Heart right ventricle (tissue), 16 donors: ENCODE results near the gene CCDC142. TPM values are rescaled to one million over a fixed set of nuclear protein-coding genes. Genes with fewer than 3 reads are reported as not detected.

ENCODE experiments used
- ATAC-seq, 8 donors: fragments of 200-7000 bp; cut with Tn5 transposase; one replicate each; pipeline ENCODE4 v1.9.1; 2020; ENCODE audit warnings: mild to moderate bottlenecking in 8 of 8, moderate library complexity in 8 of 8, moderate number of reproducible peaks in 1 of 8
- DNase-seq, 2 donors: peaks; one replicate each; pipeline ENCODE4 v3.0.0-alpha.2; 2020
- H3K27ac ChIP-seq, 10 donors: fragments of 200-600 bp; sonication (generic) in 2 of 10; one replicate each; pipeline versions ENCODE4 v1.5.0 to v1.8.0; 2020 to 2022; ENCODE audit warnings: mild to moderate bottlenecking in 3 of 10
- H3K27me3 ChIP-seq, 7 donors: fragments of 200-600 bp; one replicate each; pipeline ENCODE4 v1.8.0; 2021 to 2022; ENCODE audit warnings: mild to moderate bottlenecking in 2 of 7
- H3K36me3 ChIP-seq, 9 donors: fragments of 200-600 bp; sonication (generic) in 1 of 9; one replicate each; pipeline versions ENCODE4 v1.5.0 to v1.8.0; 2020 to 2022; ENCODE audit warnings: mild to moderate bottlenecking in 2 of 9
- H3K4me1 ChIP-seq, 9 donors: fragments of 200-600 bp; sonication (generic) in 1 of 9; one replicate each; pipeline versions ENCODE4 v1.5.0 to v1.8.0; 2020 to 2022; ENCODE audit warnings: mild to moderate bottlenecking in 4 of 9
- H3K4me3 ChIP-seq, 10 donors: fragments of 200-600 bp; sonication (generic) in 2 of 10; one replicate each; pipeline versions ENCODE4 v1.5.0 to v1.8.0; 2020 to 2022; ENCODE audit warnings: mild to moderate bottlenecking in 7 of 10, moderate library complexity in 2 of 10
- H3K9me3 ChIP-seq, 11 donors: fragments of 200-600 bp in 10 of 11; sonication (generic) in 2 of 11; one replicate each; pipeline versions ENCODE4 v1.5.0 to v1.8.0; 2013 to 2022; ENCODE audit warnings: mild to moderate bottlenecking in 2 of 11, control low read depth in 1 of 11, moderate library complexity in 1 of 11
- CTCF ChIP-seq, 9 donors: fragments of 200-600 bp; sonication (generic) in 2 of 9; IDR thresholded peaks; one replicate each; pipeline versions ENCODE4 v1.5.0 to v1.8.0; 2021 to 2022; ENCODE audit warnings: antibody characterized with exemption in 9 of 9, mild to moderate bottlenecking in 5 of 9, moderate library complexity in 1 of 9
- WGBS, 2 donors: extraction: QIAGEN DNeasy Blood & Tissue Kit; methylation state at CpG; one replicate each; pipeline ENCODE4 v1.1.7; 2013; ENCODE audit warnings: inconsistent platforms in 1 of 2; 5-methylcytosine and 5-hydroxymethylcytosine counted together
- intact Hi-C, 10 donors: fragments of 100-400 bp; cut with DNase I; formaldehyde crosslinking; loops; one replicate each; pipeline versions ENCODE4 v1.11.1 to v1.14.2; 2022
- polyA plus RNA-seq, 2 donors: library from polyadenylated mRNA; stranded (reverse); fragments of 200-250 nt; gene quantifications; one replicate each; pipeline ENCODE4 v1.2.3, GENCODE V29; 2013
- total RNA-seq, 10 donors: library from RNA; stranded (reverse); fragmentation: NEBNext Ultra II Directional in 3 of 10; extraction: Animal tissue kit (Norgen Biotek cat#: 25700) in 3 of 10; gene quantifications; one replicate each; pipeline versions ENCODE4 v1.2.1 to v1.2.4, GENCODE V29; 2021 to 2023
- donor health status: Arrhythmogenic right ventricular cardiomyopathy.
- donor health status: ischemic (EF 13 %, LVEDD 7.1; RV severe dilation, severe dysfunction).
- donor health status: healthy with polysubstance abuse.
- donor health status: DM: no; HTN: yes; CAD: no.
- donor health status: DM: no; HTN: no; CAD: no.
- donor health status: ischemic (EF 25% LVEDD 6.9; RV normal size, moderate dysfunction).
- donor health status: ischemic (EF 25% LVEDD 5.7; RV mildly dilated, moderate dysfunction).
- donor health status: healthy.
- donor health status: DM: yes; HTN: yes; CAD: no.
- donor health status: Ischemic cardiomyopathy.
- donor health status: ischemic (EF 35%, LVEDD 5.7; RV mildly dilated, moderate dysfunction).
- donor health status: nonischemic (EF 11% LVEDD 7.7; RV severe dilation, severe dysfunction).
- donor health status: DM: yes; HTN: yes; CAD: no.
- donor health status: PGD.
- donor health status: ischemic (EF 29% LVEDD 5.4; RV normal size, mild dysfunction).
- donor health status: nonischemic (EF 23%, LVEDD 6.1; RV moderate dilation, normal function).

The CCDC142 gene
- total and polyA plus RNA-seq, 12 donors: 2.3 to 13.2 (median 5.5) TPM

GRCh38 chr2:74425523-74425922 lies 57.3 kb downstream of the CCDC142 start:
- DNase-seq (no peak), ATAC-seq (no peak)
- Histone ChIP-seq H3K4me3 (no peak overlapping the region), H3K27ac (no peak overlapping the region), H3K9me3 (no peaks in the 10 kb centered on the region), H3K27me3 (no peaks in the 10 kb centered on the region), H3K36me3 (peaks cover 0 to 62% (median 45%) of the 10 kb centered on the region in 9 donors), H3K4me1 (peaks cover 0 to 17% (median 14%) of the 10 kb centered on the region in 9 donors)
- TF ChIP-seq CTCF (IDR thresholded peaks at IDR 0.05): no peak
- intact Hi-C loops: no loop called here
- 84 to 85% methylated on average over 7 of the region's 7 CpGs for WGBS, 2 donors

DNA sequence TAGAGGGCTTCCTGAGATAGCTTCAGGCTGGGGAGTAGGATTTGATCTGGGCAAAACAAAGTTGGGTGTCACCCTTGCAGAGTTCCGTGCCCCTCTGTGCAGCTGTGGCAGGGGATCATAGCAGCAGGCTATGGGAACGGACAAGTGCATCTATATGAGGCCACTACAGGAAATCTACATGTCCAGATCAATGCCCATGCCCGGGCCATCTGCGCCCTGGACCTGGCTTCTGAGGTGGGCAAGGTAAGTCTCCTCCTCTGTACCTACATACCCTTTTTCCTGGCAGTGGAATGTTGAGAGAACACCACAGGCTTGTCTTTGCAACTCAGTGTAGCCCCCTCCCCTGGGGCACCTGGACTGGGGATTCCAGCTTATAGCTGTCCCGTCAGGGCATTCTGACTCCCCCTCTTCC lies 57.8 kb downstream of the CCDC142 start:
- DNase-seq (no peak), ATAC-seq (no peak)

GRCh38 chr2:74424139-74424992 lies 58.4 kb downstream of the CCDC142 start:
- no peak for TF ChIP-seq CTCF (IDR thresholded peaks at IDR 0.05)
- no peak overlapping the region for H3K4me3 ChIP-seq
- DNase-seq (no peak), ATAC-seq (no peak)
- H3K4me1 ChIP-seq: peaks cover 0 to 23% (median 15%) of the 10 kb centered on the region in 9 donors
- WGBS, 2 donors: 82 to 85% methylated on average over 5 of the region's 5 CpGs
- peaks cover 0 to 50% (median 33%) of the 10 kb centered on the region in 9 donors for H3K36me3 ChIP-seq
- H3K27ac ChIP-seq: no peak overlapping the region
- H3K27me3 ChIP-seq: no peaks in the 10 kb centered on the region
- H3K9me3 ChIP-seq: no peaks in the 10 kb centered on the region
- intact Hi-C loops: no loop called here

More for the DNA sequence above, 57.8 kb downstream of the CCDC142 start:
- Histone ChIP-seq H3K4me3 (no peak overlapping the region), H3K9me3 (no peaks in the 10 kb centered on the region), H3K4me1 (peaks cover 0 to 19% (median 15%) of the 10 kb centered on the region in 9 donors), H3K27me3 (no peaks in the 10 kb centered on the region), H3K36me3 (peaks cover 0 to 56% (median 40%) of the 10 kb centered on the region in 9 donors), H3K27ac (no peak overlapping the region)
- TF ChIP-seq CTCF (IDR thresholded peaks at IDR 0.05): no peak
- 79% methylated on average over 5 of the region's 5 CpGs for WGBS, 2 donors
- intact Hi-C loops: no loop called here

Other genes with a start within 250 kb of the CCDC142 start
- 1 to 10 TPM in 8 of 10 donors, under 1 TPM in 2; 0.82 to 4.6 (median 1.9) TPM for gene SLC4A5, start 139.6 kb downstream of the CCDC142 start, total RNA-seq
- gene SLC4A5, start 139.6 kb downstream of the CCDC142 start, polyA plus RNA-seq: 1 to 10 TPM in 1 of 2 donors, under 1 TPM in 1; 0.43 to 2.3 TPM
- gene DCTN1, start 102.7 kb downstream of the CCDC142 start, total RNA-seq: 100 to 1,000 TPM; 140 to 285 (median 195) TPM
- 100 to 1,000 TPM; 123 to 168 TPM for gene DCTN1, start 102.7 kb downstream of the CCDC142 start, polyA plus RNA-seq
- 1 to 10 TPM in 5 of 10 donors, under 1 TPM in 5; 0.52 to 1.7 (median 0.99) TPM for gene C2orf81, start 61.4 kb downstream of the CCDC142 start, total RNA-seq
- 1 to 10 TPM; 1.2 to 1.3 TPM for gene C2orf81, start 61.4 kb downstream of the CCDC142 start, polyA plus RNA-seq
- 1 to 10 TPM; 1.1 to 6.7 (median 2.4) TPM for gene WDR54, start 61.3 kb downstream of the CCDC142 start, total RNA-seq
- 1 to 10 TPM; 2.9 to 8.7 TPM for gene WDR54, start 61.3 kb downstream of the CCDC142 start, polyA plus RNA-seq
- gene RTKN, start 41.1 kb downstream of the CCDC142 start, total RNA-seq: 10 to 100 TPM in 8 of 10 donors, 1 to 10 TPM in 2; 9.3 to 23.4 (median 14.9) TPM
- 10 to 100 TPM; 25.5 to 33.9 TPM for gene RTKN, start 41.1 kb downstream of the CCDC142 start, polyA plus RNA-seq
- 10 to 100 TPM in 9 of 10 donors, 1 to 10 TPM in 1; 8.9 to 22.0 (median 19.4) TPM for gene INO80B, start 27.9 kb downstream of the CCDC142 start, total RNA-seq
- gene INO80B, start 27.9 kb downstream of the CCDC142 start, polyA plus RNA-seq: 10 to 100 TPM; 29.6 to 40.7 TPM
- gene WBP1, start 24.6 kb downstream of the CCDC142 start, total RNA-seq: 10 to 100 TPM; 34.8 to 54.1 (median 45.8) TPM
- 10 to 100 TPM; 39.4 to 59.8 TPM for gene WBP1, start 24.6 kb downstream of the CCDC142 start, polyA plus RNA-seq
- gene MOGS, start 17.6 kb downstream of the CCDC142 start, total RNA-seq: 10 to 100 TPM; 12.1 to 28.3 (median 18.0) TPM
- 10 to 100 TPM; 25.6 to 30.4 TPM for gene MOGS, start 17.6 kb downstream of the CCDC142 start, polyA plus RNA-seq
- 100 to 1,000 TPM; 136 to 188 (median 150) TPM for gene MRPL53, start 10.3 kb downstream of the CCDC142 start, total RNA-seq
- gene MRPL53, start 10.3 kb downstream of the CCDC142 start, polyA plus RNA-seq: 100 to 1,000 TPM in 1 of 2 donors, 10 to 100 TPM in 1; 92.3 to 123 TPM
- gene TTC31, start 83 bp upstream of the CCDC142 start, total RNA-seq: 10 to 100 TPM in 5 of 10 donors, 1 to 10 TPM in 5; 7.2 to 12.1 (median 9.4) TPM
- gene TTC31, start 83 bp upstream of the CCDC142 start, polyA plus RNA-seq: 10 to 100 TPM in 1 of 2 donors, 1 to 10 TPM in 1; 8.4 to 18.7 TPM
- gene LBX2, start 16.6 kb upstream of the CCDC142 start, total RNA-seq: 1 to 10 TPM in 2 of 10 donors, under 1 TPM in 6, not detected in 2; 0.17 to 1.5 (median 0.39) TPM
- gene LBX2, start 16.6 kb upstream of the CCDC142 start, polyA plus RNA-seq: under 1 TPM; 0.44 to 0.64 TPM
- 10 to 100 TPM; 10.7 to 27.4 (median 14.9) TPM for gene PCGF1, start 24.7 kb upstream of the CCDC142 start, total RNA-seq
- gene PCGF1, start 24.7 kb upstream of the CCDC142 start, polyA plus RNA-seq: 10 to 100 TPM; 21.8 to 27.7 TPM
- not detected for gene TLX2, start 31.5 kb upstream of the CCDC142 start, total RNA-seq
- not detected for gene TLX2, start 31.5 kb upstream of the CCDC142 start, polyA plus RNA-seq
- gene DQX1, start 43.2 kb upstream of the CCDC142 start, total RNA-seq: under 1 TPM in 1 of 10 donors, not detected in 9; 0.65 TPM
- gene DQX1, start 43.2 kb upstream of the CCDC142 start, polyA plus RNA-seq: under 1 TPM in 1 of 2 donors, not detected in 1; 0.03 TPM
- 10 to 100 TPM; 31.4 to 74.2 (median 38.2) TPM for gene AUP1, start 46.7 kb upstream of the CCDC142 start, total RNA-seq
- 100 to 1,000 TPM; 163 TPM for gene AUP1, start 46.7 kb upstream of the CCDC142 start, polyA plus RNA-seq
- 10 to 100 TPM; 21.2 to 29.6 (median 24.9) TPM for gene HTRA2, start 46.9 kb upstream of the CCDC142 start, total RNA-seq
- gene HTRA2, start 46.9 kb upstream of the CCDC142 start, polyA plus RNA-seq: 10 to 100 TPM; 26.5 to 41.0 TPM
- gene LOXL3, start 70.9 kb upstream of the CCDC142 start, total RNA-seq: 1 to 10 TPM; 1.2 to 9.2 (median 2.4) TPM
- gene LOXL3, start 70.9 kb upstream of the CCDC142 start, polyA plus RNA-seq: 1 to 10 TPM; 2.9 to 3.4 TPM
- gene DOK1, start 71.7 kb upstream of the CCDC142 start, total RNA-seq: 1 to 10 TPM; 1.9 to 7.7 (median 3.5) TPM
- 1 to 10 TPM; 3.1 to 5.9 TPM for gene DOK1, start 71.7 kb upstream of the CCDC142 start, polyA plus RNA-seq
- under 1 TPM in 3 of 10 donors, not detected in 7; 0.12 to 0.42 (median 0.18) TPM for gene M1AP, start 165.3 kb upstream of the CCDC142 start, total RNA-seq
- gene M1AP, start 165.3 kb upstream of the CCDC142 start, polyA plus RNA-seq: under 1 TPM; 0.03 to 0.44 TPM
- 1 to 10 TPM; 1.5 to 5.1 (median 2.7) TPM for gene SEMA4F, start 171.2 kb upstream of the CCDC142 start, total RNA-seq
- gene SEMA4F, start 171.2 kb upstream of the CCDC142 start, polyA plus RNA-seq: 1 to 10 TPM; 1.1 to 1.2 TPM